ENCODE measurements around the gene CALHM2. TPM values are rescaled to one million over a fixed set of nuclear protein-coding genes. Genes with fewer than 3 reads are reported as not detected.

The CALHM2 gene
- total RNA-seq, 4 donors from 2014 or later, result 5.0 to 40.1 (median 9.3) TPM

DNA sequence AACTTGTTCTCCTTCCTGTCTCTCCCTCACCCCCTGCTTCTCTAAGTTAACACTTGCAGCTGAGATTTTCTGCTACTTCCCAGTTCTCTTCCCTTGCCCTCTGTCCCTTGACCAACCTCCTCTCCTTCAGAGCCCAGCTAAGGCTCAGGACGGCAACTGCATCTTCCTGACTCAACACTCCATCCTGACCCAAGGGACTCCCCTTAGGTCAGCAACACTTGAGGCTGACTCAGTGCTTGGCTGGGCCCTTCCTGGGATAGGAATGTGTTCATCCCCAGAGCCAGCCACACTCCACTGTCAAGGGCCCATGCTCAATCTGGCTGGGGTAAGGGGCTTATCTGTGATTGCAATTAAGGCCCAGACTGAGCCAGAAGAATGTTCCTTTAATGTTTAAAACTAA is 3.4 kb downstream of the CALHM2 start:
- Histone ChIP-seq H3K4me3 (peak overlapping the region in 2 of 4 donors; percentile 73 to 77), H3K4me1 (peaks cover 23 to 94% (median 65%) of the 10 kb centered on the region in 3 donors)

DNA sequence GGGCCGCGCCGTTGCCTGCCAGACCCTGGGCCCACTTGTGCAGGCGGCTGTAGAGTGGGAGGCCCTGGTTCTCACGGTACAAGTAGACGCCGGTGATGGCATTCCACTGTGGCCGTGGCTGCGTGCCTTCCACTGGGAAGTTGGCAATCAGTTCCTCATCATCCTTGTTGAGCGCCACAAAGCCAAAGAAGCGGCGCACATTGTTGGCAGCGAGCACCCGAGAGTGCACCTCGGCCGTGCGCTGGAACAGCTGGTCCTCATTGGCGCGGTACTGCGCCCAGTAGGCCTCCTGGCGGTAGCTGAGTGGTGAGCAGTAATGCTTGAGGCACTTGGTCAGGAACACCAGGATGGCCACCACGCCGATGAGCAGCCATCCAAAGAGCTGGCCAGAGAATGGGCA is 5.0 kb downstream of the CALHM2 start:
- WGBS, 2 donors, result 91 to 95% methylated on average over 13 of the region's 23 CpGs
- Histone ChIP-seq H3K36me3 (peaks cover 20 to 83% (median 35%) of the 10 kb centered on the region in 3 donors), H3K4me1 (peaks cover 23 to 91% (median 65%) of the 10 kb centered on the region in 3 donors)

More for the DNA sequence above, 3.4 kb downstream of the CALHM2 start:
- no peak for TF ChIP-seq POLR2A (IDR thresholded peaks at IDR 0.05)
- TF ChIP-seq, protein P1, sequence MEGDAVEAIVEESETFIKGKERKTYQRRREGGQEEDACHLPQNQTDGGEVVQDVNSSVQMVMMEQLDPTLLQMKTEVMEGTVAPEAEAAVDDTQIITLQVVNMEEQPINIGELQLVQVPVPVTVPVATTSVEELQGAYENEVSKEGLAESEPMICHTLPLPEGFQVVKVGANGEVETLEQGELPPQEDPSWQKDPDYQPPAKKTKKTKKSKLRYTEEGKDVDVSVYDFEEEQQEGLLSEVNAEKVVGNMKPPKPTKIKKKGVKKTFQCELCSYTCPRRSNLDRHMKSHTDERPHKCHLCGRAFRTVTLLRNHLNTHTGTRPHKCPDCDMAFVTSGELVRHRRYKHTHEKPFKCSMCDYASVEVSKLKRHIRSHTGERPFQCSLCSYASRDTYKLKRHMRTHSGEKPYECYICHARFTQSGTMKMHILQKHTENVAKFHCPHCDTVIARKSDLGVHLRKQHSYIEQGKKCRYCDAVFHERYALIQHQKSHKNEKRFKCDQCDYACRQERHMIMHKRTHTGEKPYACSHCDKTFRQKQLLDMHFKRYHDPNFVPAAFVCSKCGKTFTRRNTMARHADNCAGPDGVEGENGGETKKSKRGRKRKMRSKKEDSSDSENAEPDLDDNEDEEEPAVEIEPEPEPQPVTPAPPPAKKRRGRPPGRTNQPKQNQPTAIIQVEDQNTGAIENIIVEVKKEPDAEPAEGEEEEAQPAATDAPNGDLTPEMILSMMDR (IDR thresholded peaks at IDR 0.05), result no peak
- Histone ChIP-seq H3K27me3 (peaks cover 0 to 3% (median 0%) of the 10 kb centered on the region in 4 donors), H3K27ac (peak overlapping the region in 3 of 4 donors; percentile 91 to 94 (median 93)), H3K36me3 (peaks cover 20 to 67% (median 24%) of the 10 kb centered on the region in 3 donors), H3K9me3 (no peaks in the 10 kb centered on the region)
- 29 to 71% methylated on average over 1 of the region's 1 CpG for WGBS, 2 donors
- intact Hi-C loops (cut with DNase I), result no loop called here
- no peak for DNase-seq

DNA sequence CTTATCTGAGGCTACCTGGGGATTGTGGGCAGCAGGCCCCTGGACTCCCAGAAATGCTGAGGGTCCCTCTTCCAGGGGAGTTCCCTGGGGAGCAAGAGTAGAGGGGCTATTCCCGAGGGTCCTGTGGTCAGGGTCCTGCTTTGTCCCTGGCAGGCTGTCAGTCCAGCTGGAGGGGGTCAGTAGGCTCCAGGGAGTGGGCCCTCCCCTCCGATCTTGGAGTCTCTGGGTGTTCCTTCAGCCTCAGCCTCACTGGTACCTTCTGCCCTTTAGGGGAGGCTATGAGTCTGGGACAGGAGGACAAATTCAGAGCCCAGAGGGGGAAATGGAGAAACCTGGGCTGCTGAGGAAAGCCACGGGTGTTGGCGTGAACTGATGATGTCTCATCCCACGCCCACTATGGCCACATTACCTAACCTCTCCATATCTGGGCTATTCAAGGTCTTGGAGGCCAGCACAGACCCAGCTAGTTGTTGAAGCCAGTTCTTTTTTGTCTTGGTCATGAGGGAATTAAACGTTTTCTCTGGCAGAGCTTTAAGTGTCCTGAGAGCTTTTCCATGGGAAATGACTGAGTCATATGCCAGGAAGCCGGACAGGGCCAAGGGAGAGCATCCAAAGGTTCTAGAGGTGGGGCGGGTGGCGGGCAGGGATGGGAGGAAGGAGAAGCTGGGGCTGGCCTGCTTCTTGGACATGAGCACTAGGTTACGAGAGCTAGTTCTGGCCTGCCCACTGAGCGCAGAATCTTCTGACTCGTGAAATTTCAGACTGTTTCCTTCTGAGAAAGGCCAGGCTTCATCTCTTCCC is 6.2 kb downstream of the CALHM2 start:
- Histone ChIP-seq H3K9me3 (no peaks in the 10 kb centered on the region), H3K27me3 (no peaks in the 10 kb centered on the region), H3K4me3 (peak overlapping the region in 1 of 4 donors; percentile 17), H3K4me1 (peaks cover 23 to 78% (median 61%) of the 10 kb centered on the region in 3 donors), H3K36me3 (peaks cover 20 to 95% (median 45%) of the 10 kb centered on the region in 3 donors), H3K27ac (peak overlapping the region; percentile 69 to 93 (median 91))
- WGBS, 2 donors, result 58 to 69% methylated on average over 4 to 8 of the region's 12 CpGs
- TF ChIP-seq, protein P1 (IDR thresholded peaks at IDR 0.05), result no peak
- TF ChIP-seq POLR2A (IDR thresholded peaks at IDR 0.05), result no peak
- intact Hi-C loops (cut with DNase I), result no loop called here
- DNase-seq, result no peak

More for the DNA sequence above, 5.0 kb downstream of the CALHM2 start:
- no peaks in the 10 kb centered on the region for H3K27me3 ChIP-seq
- DNase-seq, result no peak
- intact Hi-C loops (cut with DNase I), result no loop called here
- TF ChIP-seq, protein P1 (IDR thresholded peaks at IDR 0.05), result no peak
- TF ChIP-seq POLR2A (IDR thresholded peaks at IDR 0.05), result no peak
- peak overlapping the region in 3 of 4 donors; percentile 91 to 93 (median 91) for H3K27ac ChIP-seq
- H3K4me3 ChIP-seq, result no peak overlapping the region
- H3K9me3 ChIP-seq, result no peaks in the 10 kb centered on the region

DNA sequence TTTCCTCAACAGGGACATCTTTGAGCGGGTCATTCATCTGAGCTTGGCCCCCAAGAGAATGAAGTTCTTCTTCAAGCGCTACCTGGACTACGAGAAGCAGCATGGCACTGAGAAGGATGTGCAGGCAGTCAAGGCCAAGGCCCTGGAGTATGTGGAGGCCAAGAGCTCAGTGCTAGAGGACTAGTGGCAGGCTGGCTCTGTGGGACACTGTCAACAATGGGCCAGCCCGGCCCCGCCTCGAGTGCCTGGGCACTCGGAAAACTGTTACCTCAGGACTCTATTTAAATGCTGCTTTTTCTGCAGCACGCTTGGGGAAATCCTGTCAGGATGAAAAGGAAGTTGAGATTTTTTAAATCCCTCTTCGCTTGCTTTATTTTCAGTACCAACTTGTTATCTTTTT is 6.8 kb downstream of the CALHM2 start:
- 77 to 87% methylated on average over 7 to 9 of the region's 9 CpGs for WGBS, 2 donors
- TF ChIP-seq, protein P1 (IDR thresholded peaks at IDR 0.05), result no peak
- TF ChIP-seq POLR2A (IDR thresholded peaks at IDR 0.05), result no peak
- peak overlapping the region; percentile 69 to 93 (median 87) for H3K27ac ChIP-seq
- H3K9me3 ChIP-seq, result no peaks in the 10 kb centered on the region
- peaks cover 25 to 100% (median 50%) of the 10 kb centered on the region in 3 donors for H3K36me3 ChIP-seq
- H3K27me3 ChIP-seq, result no peaks in the 10 kb centered on the region
- H3K4me3 ChIP-seq, result no peak overlapping the region
- intact Hi-C loops (cut with DNase I), result no loop called here
- DNase-seq, result no peak
- H3K4me1 ChIP-seq, result peaks cover 21 to 72% (median 55%) of the 10 kb centered on the region in 3 donors

DNA sequence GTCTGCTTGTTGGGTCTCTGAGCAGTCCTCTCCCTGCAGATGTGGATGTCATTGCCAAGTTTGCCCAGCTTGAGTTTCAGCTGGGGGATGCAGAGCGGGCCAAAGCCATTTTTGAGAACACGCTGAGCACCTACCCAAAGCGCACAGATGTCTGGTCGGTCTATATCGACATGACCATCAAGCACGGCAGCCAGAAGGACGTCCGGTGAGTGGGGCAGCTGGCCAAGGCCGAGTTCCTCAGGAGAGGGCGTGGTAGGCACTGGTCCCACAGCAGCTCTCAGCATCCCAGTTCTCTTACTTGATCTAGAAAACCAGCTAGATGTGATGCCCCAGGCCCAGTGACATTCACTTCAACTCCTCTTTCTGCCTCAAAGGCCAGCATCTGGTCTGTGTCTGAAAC is 7.7 kb downstream of the CALHM2 start:
- no peak for TF ChIP-seq POLR2A (IDR thresholded peaks at IDR 0.05)
- TF ChIP-seq, protein P1 (IDR thresholded peaks at IDR 0.05), result no peak
- no peak for DNase-seq
- no peaks in the 10 kb centered on the region for H3K27me3 ChIP-seq
- peaks cover 25 to 100% (median 53%) of the 10 kb centered on the region in 3 donors for H3K36me3 ChIP-seq
- 70% methylated on average over 2 of the region's 10 CpGs; no CpG with 5 or more reads in 1 of the 2 donors for WGBS, 2 donors
- intact Hi-C loops (cut with DNase I), result no loop called here
- no peaks in the 10 kb centered on the region for H3K9me3 ChIP-seq
- no peak overlapping the region for H3K4me3 ChIP-seq
- H3K27ac ChIP-seq, result peak overlapping the region; percentile 69 to 93 (median 87)
- H3K4me1 ChIP-seq, result peaks cover 13 to 64% (median 46%) of the 10 kb centered on the region in 3 donors

Measured in esophagus squamous epithelium (tissue), 5 donors.